Testis (tissue), 2 donors: Measurements from ENCODE around the gene BCAR3.

Source experiments
- POLR2A ChIP-seq: fragments of 450-650 bp; IDR thresholded peaks from one replicate; pipeline ENCODE4 v1.6.1; 2017; ENCODE audit warnings: antibody characterized with exemption, mild to moderate bottlenecking, moderate library complexity
- TF ChIP-seq, protein P1 (sequence below), 3 experiments: fragments of 450-650 bp in 2 of 3; fragments of 200-600 bp in 1 of 3; sonication (generic) in 1 of 3; IDR thresholded peaks; one replicate each; pipeline ENCODE4 v1.5.1; 2016 to 2019; ENCODE audit warnings: antibody characterized with exemption in 3 of 3, mild to moderate bottlenecking in 2 of 3, moderate library complexity in 1 of 3

DNA sequence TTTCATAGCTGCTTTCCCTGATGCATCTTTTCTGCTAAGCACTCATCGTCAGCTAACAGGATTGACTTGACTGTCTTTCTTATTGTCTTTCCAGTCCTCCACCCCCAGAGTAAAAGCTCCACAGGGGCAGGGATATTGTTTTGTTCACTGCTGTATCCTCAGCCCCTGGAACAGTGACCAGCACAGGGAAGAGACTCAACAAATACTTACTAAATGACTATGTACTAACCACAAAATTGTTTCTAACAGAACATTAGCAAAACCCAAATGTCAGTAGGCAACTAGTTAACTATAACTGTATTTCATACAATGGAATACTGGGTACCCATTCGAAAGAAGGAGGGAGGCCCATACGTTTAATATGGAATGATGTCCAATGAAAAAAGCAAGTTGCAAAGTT, 53.0 kb downstream of the BCAR3 start:
- TF ChIP-seq, protein P1, sequence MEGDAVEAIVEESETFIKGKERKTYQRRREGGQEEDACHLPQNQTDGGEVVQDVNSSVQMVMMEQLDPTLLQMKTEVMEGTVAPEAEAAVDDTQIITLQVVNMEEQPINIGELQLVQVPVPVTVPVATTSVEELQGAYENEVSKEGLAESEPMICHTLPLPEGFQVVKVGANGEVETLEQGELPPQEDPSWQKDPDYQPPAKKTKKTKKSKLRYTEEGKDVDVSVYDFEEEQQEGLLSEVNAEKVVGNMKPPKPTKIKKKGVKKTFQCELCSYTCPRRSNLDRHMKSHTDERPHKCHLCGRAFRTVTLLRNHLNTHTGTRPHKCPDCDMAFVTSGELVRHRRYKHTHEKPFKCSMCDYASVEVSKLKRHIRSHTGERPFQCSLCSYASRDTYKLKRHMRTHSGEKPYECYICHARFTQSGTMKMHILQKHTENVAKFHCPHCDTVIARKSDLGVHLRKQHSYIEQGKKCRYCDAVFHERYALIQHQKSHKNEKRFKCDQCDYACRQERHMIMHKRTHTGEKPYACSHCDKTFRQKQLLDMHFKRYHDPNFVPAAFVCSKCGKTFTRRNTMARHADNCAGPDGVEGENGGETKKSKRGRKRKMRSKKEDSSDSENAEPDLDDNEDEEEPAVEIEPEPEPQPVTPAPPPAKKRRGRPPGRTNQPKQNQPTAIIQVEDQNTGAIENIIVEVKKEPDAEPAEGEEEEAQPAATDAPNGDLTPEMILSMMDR (IDR thresholded peaks at IDR 0.05), result no peak
- no peak for TF ChIP-seq POLR2A
